K562 (cell line): ENCODE data around the gene RNF167. TPM values are rescaled to one million over a fixed set of nuclear protein-coding genes. Genes with fewer than 3 reads are reported as not detected.

ENCODE experiments used
- ATF1 ChIP-seq, 2 experiments: fragments of 450-650 bp in 1 of 2; IDR thresholded peaks; 2 replicates each; pipeline ENCODE4 v1.6.1; 2016; ENCODE audit warnings: missing compliant biosample characterization in 1 of 2, missing genetic modification characterization in 1 of 2
- ATF7 ChIP-seq: fragments of 450-650 bp; IDR thresholded peaks from 2 replicates; pipeline ENCODE4 v1.7.1; 2014; ENCODE audit warnings: mild to moderate bottlenecking, moderate library complexity
- C11orf30 ChIP-seq: fragments of 450-650 bp; IDR thresholded peaks from 2 replicates; pipeline ENCODE4 v1.6.1; 2016; ENCODE audit warnings: low read depth, mild to moderate bottlenecking
- DPF2 ChIP-seq: fragments of 450-650 bp; IDR thresholded peaks from 2 replicates; pipeline ENCODE4 v1.6.1; 2016
- EP300 ChIP-seq: IDR thresholded peaks from 2 replicates; pipeline ENCODE4 v1.6.1; 2012; ENCODE audit warnings: low read length, improper control_type of control experiment
- FOXK2 ChIP-seq, 2 experiments: fragments of 450-650 bp; IDR thresholded peaks in 1 of 2; conservative IDR thresholded peaks in 1 of 2; 2 replicates each; pipeline ENCODE4 v1.6.1; 2016; ENCODE audit warnings: low read depth in 2 of 2, mild to moderate bottlenecking in 1 of 2
- ILF3 ChIP-seq: fragments of 450-650 bp; IDR thresholded peaks from 2 replicates; pipeline ENCODE4 v1.6.1; 2018; ENCODE audit warnings: antibody characterized with exemption, mild to moderate bottlenecking, moderate library complexity, borderline replicate concordance
- IRF2 ChIP-seq: sonication (generic); formaldehyde crosslinking; IDR thresholded peaks from 2 replicates; pipeline ENCODE4 v1.8.1; 2022; ENCODE audit warnings: mild to moderate bottlenecking, missing genetic modification reagents
- LCOR ChIP-seq: sonication (generic); formaldehyde crosslinking; IDR thresholded peaks from 2 replicates; pipeline ENCODE4 v1.8.0; 2022; ENCODE audit warnings: mild to moderate bottlenecking, missing genetic modification reagents
- MAFK ChIP-seq: IDR thresholded peaks from 2 replicates; pipeline ENCODE4 v1.6.1; 2011; ENCODE audit warnings: low read length, improper control_type of control experiment
- MED1 ChIP-seq: sonication (generic); formaldehyde crosslinking; IDR thresholded peaks from 2 replicates; pipeline ENCODE4 v1.8.1; 2023; ENCODE audit warnings: missing genetic modification reagents, borderline replicate concordance
- MEF2A ChIP-seq: IDR thresholded peaks from 2 replicates; pipeline ENCODE4 v1.6.1; 2011; ENCODE audit warnings: low read depth, mild to moderate bottlenecking, low read length, moderate library complexity; ENCODE audit not compliant: control insufficient read depth
- MEIS2 ChIP-seq: fragments of 450-650 bp; IDR thresholded peaks from 2 replicates; pipeline ENCODE4 v1.6.1; 2014; ENCODE audit warnings: mild to moderate bottlenecking; ENCODE audit not compliant: partially characterized antibody
- MYC ChIP-seq, 2 experiments: fragments of 250-450 bp in 1 of 2; sonication (Bioruptor Pico) in 1 of 2; IDR thresholded peaks; 2 replicates each; pipeline versions ENCODE4 v1.5.1 to v1.6.1; 2012 to 2021; ENCODE audit warnings: low read depth in 2 of 2, borderline replicate concordance in 1 of 2, improper control_type of control experiment in 1 of 2, low read length in 1 of 2, mild to moderate bottlenecking in 1 of 2, moderate library complexity in 1 of 2
- MYNN ChIP-seq, 2 experiments: sonication (generic); formaldehyde crosslinking in 1 of 2; IDR thresholded peaks; 2 replicates each; pipeline versions ENCODE4 v1.5.0 to v1.6.1; 2016 to 2020; ENCODE audit warnings: antibody characterized with exemption in 1 of 2, missing genetic modification reagents in 1 of 2
- NUFIP1 ChIP-seq: fragments of 450-650 bp; IDR thresholded peaks from 2 replicates; pipeline ENCODE4 v1.6.1; 2018; ENCODE audit not compliant: partially characterized antibody
- SP2 ChIP-seq: IDR thresholded peaks from 2 replicates; pipeline ENCODE4 v1.6.1; 2011; ENCODE audit warnings: mild to moderate bottlenecking, low read depth, low read length, moderate library complexity; ENCODE audit not compliant: poor library complexity, severe bottlenecking; ENCODE audit errors: extremely low read depth
- TAF7 ChIP-seq: fragments of 450-650 bp; IDR thresholded peaks from 2 replicates; pipeline ENCODE4 v1.6.1; 2016; ENCODE audit warnings: missing genetic modification characterization, missing compliant biosample characterization
- ZNF174 ChIP-seq: fragments of 250-450 bp; sonication (Bioruptor Pico); IDR thresholded peaks from 2 replicates; pipeline ENCODE4 v1.4.0; 2020; ENCODE audit warnings: mild to moderate bottlenecking
- ZNF217 ChIP-seq: sonication (generic); formaldehyde crosslinking; IDR thresholded peaks from 2 replicates; pipeline ENCODE4 v1.8.0; 2022; ENCODE audit warnings: mild to moderate bottlenecking, missing genetic modification reagents
- ZNF232 ChIP-seq: sonication (generic); formaldehyde crosslinking; IDR thresholded peaks from 2 replicates; pipeline ENCODE4 v1.8.0; 2022; ENCODE audit warnings: mild to moderate bottlenecking, missing genetic modification reagents
- ZNF354B ChIP-seq: fragments of 250-450 bp; sonication (Bioruptor Pico); IDR thresholded peaks from 2 replicates; pipeline ENCODE4 v1.4.0; 2020
- ZNF395 ChIP-seq: fragments of 200-800 bp; sonication (Bioruptor generic); IDR thresholded peaks from 2 replicates; pipeline ENCODE4 v1.6.1; 2017; ENCODE audit warnings: missing genetic modification characterization, missing compliant biosample characterization
- ZNF449 ChIP-seq: fragments of 250-450 bp; sonication (Bioruptor Pico); IDR thresholded peaks from 2 replicates; pipeline ENCODE4 v1.8.0; 2022; ENCODE audit warnings: moderate library complexity, mild to moderate bottlenecking, inconsistent platforms
- ZNF584 ChIP-seq: fragments of 200-800 bp; sonication (Bioruptor generic); IDR thresholded peaks from 2 replicates; pipeline ENCODE4 v1.6.1; 2016; ENCODE audit warnings: low read depth, mild to moderate bottlenecking, missing genetic modification characterization, missing compliant biosample characterization
- ZNF707 ChIP-seq: fragments of 250-450 bp; sonication (Bioruptor Pico); conservative IDR thresholded peaks from 2 replicates; pipeline ENCODE4 v1.8.0; 2022; ENCODE audit warnings: inconsistent platforms, mild to moderate bottlenecking, moderate library complexity
- polyA plus RNA-seq, 8 experiments: library from polyadenylated mRNA; depleted of rRNA in 4 of 8; stranded (reverse) in 5 of 8; unstranded in 3 of 8; fragments of >200 nt; fragmentation: Nextera tagmentation in 2 of 8; fragmentation: Illumina TruSeq in 1 of 8; extraction: Ambion mirVana in 2 of 8; extraction: Trizol in 1 of 8; gene quantifications; 2 replicates each; pipeline versions ENCODE4 v1.2.1 to v1.2.3, GENCODE V29; 2011 to 2014; ENCODE audit warnings: inconsistent platforms in 1 of 8, missing spikeins in 1 of 8
- total RNA-seq, 7 experiments: library from RNA; depleted of rRNA in 6 of 7; stranded (reverse); fragments of >200 nt in 6 of 7; fragmentation: Illumina TruSeq in 2 of 7; extraction: Trizol in 2 of 7; gene quantifications; 2 replicates each; pipeline versions ENCODE4 v1.2.1 to v1.2.3, GENCODE V29; 2011 to 2021; ENCODE audit warnings: low replicate concordance in 1 of 7

RNF167 gene
- total and polyA plus RNA-seq, 9 of the 15 experiments (the other 6 are each of a cell fraction or from before 2014, with no cell fraction given): 16.5 to 143 (median 45.5) TPM

GRCh38 chr17:4945176-4945943 lies 5.3 kb downstream of the RNF167 start (continued):
- TF ChIP-seq DPF2 (peak; percentile 68), LCOR (no peak), FOXK2 (conservative IDR thresholded peaks at IDR 0.05 in 1 of 2, IDR thresholded peaks at IDR 0.05 in 1 of 2; ENCODE audit: low read depth in 2 of 2) (no peak), MEIS2 (no peak), ATF7 (peak; percentile 57), ZNF354B (CRISPR knock-in tag) (no peak), TAF7 (tag) (no peak), ZNF174 (CRISPR knock-in tag) (no peak), IRF2 (no peak), ZNF707 (no peak), SP2 (no peak), MED1 (CRISPR knock-in tag) (no peak), MEF2A (no peak), NUFIP1 (no peak), ZNF584 (CRISPR knock-in tag) (no peak), EP300 (peak; percentile 32; the same call in 1 of the 2 replicates), MYNN (IDR thresholded peaks at IDR 0.05) (peak; percentile 51; the same call in 1 of the 2 replicates), MYNN (CRISPR knock-in tag; IDR thresholded peaks at IDR 0.05) (no peak), MYC (IDR thresholded peaks at IDR 0.05; ENCODE audit: low read depth, low read length) (peak; percentile 24; the same call in 1 of the 2 replicates), MYC (CRISPR knock-in tag; IDR thresholded peaks at IDR 0.05; ENCODE audit: borderline replicate concordance, low read depth) (no peak), ZNF217 (CRISPR knock-in tag) (no peak), ZNF449 (CRISPR knock-in tag) (no peak), ILF3 (peak; percentile 65; the same call in 1 of the 2 replicates), ZNF395 (CRISPR knock-in tag) (no peak), ZNF232 (CRISPR knock-in tag) (no peak), C11orf30 (peak; percentile 39), ATF1 (CRISPR knock-in tag; IDR thresholded peaks at IDR 0.05) (no peak), ATF1 (tag; IDR thresholded peaks at IDR 0.05) (peak; percentile 22; the same call in 1 of the 2 replicates), MAFK (peak; percentile 23; the same call in 1 of the 2 replicates)
